NCI-H82 treated with DMSO at 0.1 percent for 48 hours (cell line): ENCODE measurements around the gene NIPAL4.
"Not testable (repeated sequence)": the region's sequence is repeated elsewhere in the genome, so short reads cannot be mapped to it uniquely, and the experiment has no call there.

Experiments
- DNase-seq: peaks from one replicate; lab custom pipeline; 2025; ENCODE audit not compliant: unreplicated experiment; lab: John Stamatoyannopoulos, UW

NIPAL4 gene

GRCh38 chr5:157459715-157460599, at the start of gene NIPAL4:
Gene NIPAL4, plus strand, starts transcription at chr5:157460213. Its CDS starts 108 bp downstream, at chr5:157460321.
- DNase-seq, result no peak

- no peak for DNase-seq
Measured at GRCh38 chr5:157415838-157416237, 44.2 kb upstream of the NIPAL4 start.

- DNase-seq, result not testable (repeated sequence)
Measured at GRCh38 chr5:157419521-157419920, 40.5 kb upstream of the NIPAL4 start.

DNA sequence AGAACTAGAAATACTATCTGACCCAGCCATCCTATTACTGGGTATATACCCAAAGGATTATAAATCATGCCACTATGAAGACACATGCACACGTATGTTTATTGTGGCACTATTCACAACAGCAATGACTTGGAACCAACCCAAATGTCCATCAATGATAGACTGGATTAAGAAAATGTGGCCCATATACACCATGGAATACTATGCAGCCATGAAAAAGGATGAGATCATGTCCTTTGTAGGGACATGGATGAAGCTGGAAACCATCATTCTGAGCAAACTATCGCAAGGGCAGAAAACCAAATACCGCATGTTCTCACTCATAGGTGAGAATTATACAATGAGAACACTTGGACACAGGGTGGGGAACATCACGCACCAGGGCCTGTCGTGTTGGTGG, 30.1 kb upstream of the NIPAL4 start:
- not testable (repeated sequence) for DNase-seq

DNA sequence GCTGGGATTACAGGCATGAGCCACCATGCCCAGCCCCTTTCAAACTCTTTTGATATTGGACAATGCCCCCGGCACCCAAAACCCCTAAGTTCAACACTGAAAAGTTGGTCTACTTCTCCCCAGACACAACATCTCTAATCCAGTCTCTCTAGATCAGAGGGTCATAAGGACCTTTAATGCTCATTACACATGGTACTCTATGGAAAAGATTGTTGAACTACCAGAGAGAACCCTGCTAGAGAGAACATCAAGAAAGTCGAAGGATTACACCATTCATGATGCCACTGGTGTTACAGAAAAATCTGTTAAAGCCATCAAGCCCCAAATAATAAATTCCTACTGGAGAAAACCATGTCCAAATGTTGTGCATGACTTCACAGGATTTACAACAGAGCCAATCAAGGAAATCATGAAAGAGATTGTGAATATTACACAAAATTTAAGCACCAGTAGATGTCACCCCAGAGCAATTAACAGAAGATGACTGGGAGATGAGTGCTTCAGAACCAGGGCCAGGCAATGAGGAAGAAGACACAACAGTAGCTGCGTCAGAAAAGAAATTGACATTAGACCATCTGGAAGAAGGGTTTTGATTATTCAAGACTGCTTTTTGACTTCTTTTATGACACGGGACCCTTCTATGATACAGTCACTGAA, 28.3 kb upstream of the NIPAL4 start:
- peak; percentile 33 for DNase-seq

- no peak for DNase-seq
Measured at GRCh38 chr5:157434096-157434495, 25.9 kb upstream of the NIPAL4 start.

- no peak for DNase-seq
Measured at GRCh38 chr5:157443041-157443549, 16.9 kb upstream of the NIPAL4 start.

DNA sequence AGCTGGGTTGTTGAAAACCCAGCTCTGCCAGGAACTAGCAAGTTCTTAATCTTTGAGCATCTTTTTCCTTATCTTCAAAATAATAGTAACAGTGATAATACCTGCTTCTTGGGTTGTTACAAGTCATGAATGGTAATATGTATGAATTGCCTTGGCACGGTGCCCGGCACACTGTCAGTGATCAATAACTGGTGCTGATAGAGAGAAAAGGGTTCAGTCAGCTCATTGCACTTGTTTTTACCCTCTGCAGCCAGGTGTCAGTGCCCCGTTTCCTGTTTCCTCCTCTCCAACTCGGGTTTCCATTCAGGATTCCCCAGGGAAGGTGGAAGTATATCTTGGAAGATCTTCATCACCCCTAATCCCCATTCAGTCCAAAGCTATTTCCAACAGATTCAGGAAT, 15.8 kb upstream of the NIPAL4 start:
- no peak for DNase-seq

DNA sequence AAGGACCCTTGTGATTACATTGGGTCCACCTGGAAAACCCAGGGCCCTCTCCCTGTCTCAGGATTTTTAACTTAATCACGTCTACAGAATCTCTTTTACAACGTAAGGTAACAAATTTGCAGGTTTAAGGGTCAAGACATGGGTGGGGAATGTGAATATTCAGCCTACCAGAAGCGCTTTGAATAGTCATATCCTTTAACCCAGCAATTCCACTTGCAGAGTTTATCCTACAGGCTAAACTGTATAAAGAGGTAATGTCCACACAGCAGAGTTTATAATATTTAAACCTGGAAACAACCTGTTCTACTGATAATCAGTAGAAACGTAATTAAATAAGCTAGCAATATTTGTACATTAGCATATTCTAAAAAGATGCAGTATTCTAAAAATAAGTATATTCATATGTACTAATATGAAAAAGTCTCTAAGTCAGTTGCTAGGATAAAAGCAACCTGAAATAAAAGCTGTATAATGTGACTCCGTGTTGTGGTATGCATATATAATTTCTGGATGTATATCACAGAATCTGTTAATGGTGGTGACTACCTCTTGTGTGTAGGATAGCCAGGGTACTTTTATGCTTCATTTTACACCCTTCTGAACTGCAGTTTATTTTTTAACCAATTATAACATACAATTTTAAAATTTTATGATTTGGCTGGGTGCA, 14.1 kb upstream of the NIPAL4 start:
- no peak for DNase-seq

- no peak for DNase-seq
Measured at GRCh38 chr5:157446412-157446935, 13.5 kb upstream of the NIPAL4 start.

- DNase-seq, result no peak
Measured at GRCh38 chr5:157447201-157447637, 12.8 kb upstream of the NIPAL4 start.

- no peak for DNase-seq
Measured at GRCh38 chr5:157449011-157449723, 10.8 kb upstream of the NIPAL4 start.

DNA sequence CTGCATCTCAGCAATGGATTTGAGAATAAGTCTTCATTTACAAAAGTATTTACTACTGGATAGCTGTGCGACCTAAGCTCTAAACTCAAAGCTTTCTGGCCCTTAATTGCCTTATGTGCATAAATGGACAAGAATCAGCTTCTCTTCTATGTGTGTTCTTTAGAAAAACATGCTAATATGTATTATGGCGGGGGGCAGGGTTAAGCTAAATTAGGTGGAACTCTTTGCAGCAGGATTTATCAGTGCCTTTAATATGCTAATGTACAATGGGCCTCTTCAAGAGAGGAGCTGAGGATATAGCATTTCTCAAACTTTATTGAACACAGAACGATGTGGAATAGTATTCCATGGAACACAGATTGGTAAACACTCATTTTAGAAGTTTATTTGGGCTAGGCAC, 10.0 kb upstream of the NIPAL4 start:
- DNase-seq, result no peak

DNA sequence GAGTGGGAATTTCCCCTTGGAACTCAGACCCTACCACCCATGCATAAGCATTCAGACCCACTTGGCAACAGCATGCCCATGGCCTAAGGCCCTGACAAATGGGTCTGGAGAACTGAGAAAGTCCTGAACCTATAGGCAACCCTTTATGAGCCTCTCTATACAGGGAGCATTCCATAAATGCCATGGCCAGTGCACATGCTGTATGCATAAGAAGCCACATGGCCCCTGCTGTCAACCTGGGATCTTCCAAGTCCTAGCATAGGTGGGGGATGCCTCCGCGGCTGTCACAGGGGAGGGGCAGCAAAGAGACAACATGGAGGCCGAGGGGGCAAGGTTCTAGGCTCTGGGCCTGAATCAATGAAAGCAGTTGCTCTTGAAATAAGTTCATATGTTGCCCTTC, 8.2 kb upstream of the NIPAL4 start:
- no peak for DNase-seq

DNA sequence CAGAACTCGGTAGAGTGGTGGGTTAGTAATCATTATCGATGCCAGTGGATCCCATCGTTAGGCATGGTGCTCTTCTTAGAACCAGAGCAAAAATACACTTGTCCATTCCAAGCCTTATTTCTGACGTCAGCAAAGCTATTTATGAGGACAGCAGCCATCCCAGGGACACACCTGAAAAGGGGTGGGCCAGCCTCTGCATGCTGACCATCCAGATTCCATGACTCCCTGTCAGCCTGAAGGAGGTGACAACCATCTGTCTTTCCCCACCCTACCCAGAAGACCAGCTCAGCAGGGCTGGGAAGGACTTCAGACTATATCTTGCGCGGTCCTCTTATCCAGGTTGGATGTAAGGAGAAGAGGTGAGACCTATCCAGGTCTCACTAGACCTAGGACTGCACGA, 5.7 kb upstream of the NIPAL4 start:
- DNase-seq, result no peak

DNA sequence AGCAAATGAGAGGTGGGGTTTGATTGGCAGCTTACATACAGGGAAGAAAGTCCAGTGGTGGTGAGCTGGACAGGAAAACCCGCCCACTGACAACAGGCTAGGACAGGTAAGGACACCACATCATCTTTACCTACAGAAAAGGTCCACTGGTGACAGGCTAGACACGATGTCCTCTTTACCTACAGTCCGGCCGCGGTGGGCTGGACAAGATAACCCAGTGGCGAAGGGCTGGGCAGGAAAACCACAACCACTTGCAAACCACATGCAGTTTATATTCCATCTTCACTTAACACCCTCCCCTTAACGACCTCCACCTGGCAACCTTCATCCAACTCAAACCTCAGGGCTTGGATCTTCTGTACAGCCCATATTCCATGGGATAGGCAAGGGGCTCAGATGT, 5.0 kb upstream of the NIPAL4 start:
- DNase-seq, result no peak

GRCh38 chr5:157456301-157456700, 3.7 kb upstream of the NIPAL4 start:
- no peak for DNase-seq

DNA sequence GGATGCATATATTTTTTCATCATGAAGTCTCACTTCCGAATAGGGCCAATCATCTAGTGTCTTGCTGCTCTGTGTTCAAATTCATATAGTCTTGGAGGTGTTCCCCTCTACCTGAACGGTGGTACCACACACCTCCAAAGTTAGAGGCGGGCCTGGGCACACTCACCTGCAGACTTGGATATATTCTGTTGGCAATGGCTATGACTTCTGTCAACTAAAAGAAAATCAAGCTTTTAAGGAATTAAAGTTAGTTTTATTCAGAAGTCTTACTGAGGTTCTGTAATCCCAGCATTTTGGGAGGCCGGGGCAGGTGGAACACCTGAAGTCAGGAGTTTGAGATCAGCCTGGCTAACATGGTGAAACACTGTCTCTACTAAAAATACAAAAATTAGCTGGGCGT, 2.6 kb upstream of the NIPAL4 start:
- DNase-seq, result no peak

- DNase-seq, result no peak
Measured at GRCh38 chr5:157458835-157459234, 1.2 kb upstream of the NIPAL4 start.

DNA sequence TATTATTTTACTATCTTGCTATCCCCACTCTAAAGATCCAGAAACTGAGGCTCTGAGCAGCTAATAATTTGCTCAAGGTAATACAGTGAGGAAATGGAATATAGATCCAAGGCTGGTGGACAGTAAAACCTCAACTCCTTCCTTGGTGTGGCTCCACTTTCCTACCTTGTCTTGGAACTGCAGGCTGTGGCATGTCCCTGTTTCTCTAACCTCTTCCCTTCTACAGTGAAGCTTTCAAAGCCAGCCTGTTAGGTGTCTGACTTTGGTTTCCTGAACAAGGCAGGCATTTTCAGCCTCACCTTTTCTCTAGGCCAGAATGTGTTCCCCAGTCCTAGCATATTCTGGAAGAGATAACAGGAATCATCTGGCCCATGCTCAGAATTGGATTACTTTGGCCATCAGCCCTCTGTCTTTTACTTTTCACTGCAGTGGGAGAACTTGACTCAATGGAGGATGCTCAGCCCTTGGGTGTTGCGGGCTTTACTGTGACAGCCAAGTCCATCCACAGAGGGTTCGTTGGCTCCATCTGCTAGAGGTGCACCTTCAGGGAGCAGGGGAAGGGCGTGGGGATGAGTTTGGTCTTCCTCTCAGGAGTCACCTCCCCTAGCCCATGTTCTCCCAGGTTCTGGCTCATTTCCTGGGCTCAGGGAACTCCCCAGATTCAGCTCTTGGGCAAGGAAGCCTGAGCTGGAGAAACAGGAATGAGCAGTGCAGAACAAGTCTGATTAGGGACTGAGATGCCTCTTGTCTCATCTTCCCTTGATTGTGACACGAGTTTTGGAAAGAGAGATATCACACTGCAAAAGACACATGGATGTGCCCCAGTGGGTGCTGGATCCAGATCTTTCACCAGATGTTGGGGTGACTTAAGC, 1.1 kb downstream of the NIPAL4 start:
- DNase-seq, result no peak
